Mucosa of stomach (tissue), 1 donor: ENCODE measurements around the gene STX16.

Experiments used
- H3K27me3 ChIP-seq: one replicate; pipeline ENCODE4 v1.7.0; 2013; ENCODE audit warnings: mild to moderate bottlenecking, low read length; ENCODE audit not compliant: control insufficient read depth, insufficient read depth
- H3K36me3 ChIP-seq: one replicate; pipeline ENCODE4 v1.7.0; 2013; ENCODE audit warnings: low read length; ENCODE audit not compliant: control insufficient read depth, insufficient read depth
- H3K4me1 ChIP-seq: one replicate; pipeline ENCODE4 v1.7.0; 2013; ENCODE audit warnings: mild to moderate bottlenecking, low read length; ENCODE audit not compliant: control insufficient read depth, insufficient read depth
- H3K4me3 ChIP-seq: one replicate; pipeline ENCODE4 v1.7.0; 2013; ENCODE audit warnings: low read length
- H3K9ac ChIP-seq: one replicate; pipeline ENCODE4 v1.7.0; 2013; ENCODE audit warnings: mild to moderate bottlenecking, low read length, moderate library complexity
- H3K9me3 ChIP-seq: one replicate; pipeline ENCODE4 v1.7.0; 2013; ENCODE audit warnings: mild to moderate bottlenecking, low read length, moderate library complexity; ENCODE audit not compliant: control insufficient read depth
- donor health status: Pancreatic carcinoma.

STX16 gene

DNA sequence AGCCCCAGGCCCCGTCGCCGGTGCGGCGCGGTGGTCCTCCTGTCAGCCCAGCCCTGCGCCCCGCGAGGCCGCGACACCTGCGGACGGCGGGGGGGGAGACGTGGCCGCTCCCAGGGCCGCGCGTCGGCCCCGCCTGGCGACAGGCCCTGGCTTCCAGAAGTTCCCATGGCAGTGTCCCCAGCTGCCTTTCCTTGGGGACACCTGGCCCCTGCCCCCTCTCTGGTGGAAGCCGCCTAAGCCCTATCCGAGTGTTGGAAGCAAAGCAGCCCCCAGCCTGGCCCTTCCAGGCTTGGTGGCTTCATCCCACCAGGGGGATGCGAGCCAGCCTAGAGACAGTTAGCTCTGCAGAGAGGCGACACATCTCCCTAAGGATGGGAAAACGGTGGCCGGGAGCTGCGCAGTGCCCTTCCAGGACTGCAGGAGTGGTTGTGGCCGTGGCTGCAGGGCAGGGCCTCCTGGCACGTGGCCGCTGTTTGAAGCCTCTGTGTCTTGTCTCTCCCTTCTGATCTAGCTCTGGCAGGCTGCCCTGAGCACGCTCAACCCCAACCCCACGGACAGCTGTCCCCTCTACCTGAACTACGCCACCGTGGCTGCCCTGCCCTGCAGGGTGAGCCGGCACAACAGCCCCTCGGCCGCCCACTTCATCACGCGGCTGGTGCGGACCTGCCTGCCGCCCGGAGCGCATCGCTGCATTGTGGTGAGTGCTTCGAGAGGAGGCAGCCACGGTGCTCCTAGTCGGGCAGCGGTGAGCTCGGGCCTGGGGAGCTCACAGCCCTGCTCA, 42.3 kb downstream of the STX16 start:
- peaks cover 16% of the 10 kb centered on the region for H3K4me1 ChIP-seq
- H3K4me3 ChIP-seq: peak overlapping the region; percentile 40
- H3K9me3 ChIP-seq: no peaks in the 10 kb centered on the region
- peak overlapping the region; percentile 69 for H3K9ac ChIP-seq
- no peaks in the 10 kb centered on the region for H3K36me3 ChIP-seq
- H3K27me3 ChIP-seq: no peaks in the 10 kb centered on the region

DNA sequence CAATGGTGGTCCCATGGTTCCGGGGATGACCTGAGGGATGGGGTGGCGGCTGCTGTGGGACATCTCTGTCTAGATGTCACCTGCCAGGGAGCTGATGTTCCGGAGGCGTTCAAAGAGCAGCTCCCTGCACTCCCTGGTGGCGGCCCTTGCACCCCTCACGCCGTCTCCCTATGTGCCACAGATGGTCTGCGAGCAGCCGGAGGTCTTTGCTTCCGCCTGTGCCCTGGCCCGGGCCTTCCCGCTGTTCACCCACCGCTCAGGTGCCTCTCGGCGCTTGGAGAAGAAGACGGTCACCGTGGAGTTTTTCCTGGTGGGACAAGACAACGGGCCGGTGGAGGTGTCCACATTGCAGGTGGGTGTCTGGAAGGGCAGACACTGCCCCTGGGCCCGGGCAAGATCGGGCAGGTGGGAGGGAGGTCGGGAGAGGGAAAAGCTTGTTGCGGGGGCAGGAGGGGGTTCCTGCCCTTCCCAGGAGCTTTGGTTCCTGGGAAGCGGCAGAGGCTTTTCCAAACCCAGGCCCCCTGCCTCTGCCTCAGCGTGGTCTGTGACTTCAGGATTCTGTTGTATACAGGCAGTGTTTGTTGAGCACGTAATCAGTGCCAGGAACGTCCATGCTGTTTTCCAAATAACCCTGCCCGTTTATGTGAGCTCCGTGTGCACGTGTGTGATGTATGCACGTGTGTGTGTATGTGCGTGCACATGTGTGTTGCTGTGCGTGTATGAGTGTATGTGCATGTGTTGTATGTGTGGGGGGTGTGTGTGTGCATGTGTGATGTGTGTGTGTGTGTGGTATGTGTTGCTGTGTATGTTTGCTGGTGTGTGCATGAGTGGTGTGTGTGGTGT, 43.4 kb downstream of the STX16 start:
- no peaks in the 10 kb centered on the region for H3K36me3 ChIP-seq
- H3K9ac ChIP-seq: no peak overlapping the region
- H3K27me3 ChIP-seq: no peaks in the 10 kb centered on the region
- H3K4me3 ChIP-seq: no peak overlapping the region
- no peaks in the 10 kb centered on the region for H3K9me3 ChIP-seq
- peaks cover 16% of the 10 kb centered on the region for H3K4me1 ChIP-seq

DNA sequence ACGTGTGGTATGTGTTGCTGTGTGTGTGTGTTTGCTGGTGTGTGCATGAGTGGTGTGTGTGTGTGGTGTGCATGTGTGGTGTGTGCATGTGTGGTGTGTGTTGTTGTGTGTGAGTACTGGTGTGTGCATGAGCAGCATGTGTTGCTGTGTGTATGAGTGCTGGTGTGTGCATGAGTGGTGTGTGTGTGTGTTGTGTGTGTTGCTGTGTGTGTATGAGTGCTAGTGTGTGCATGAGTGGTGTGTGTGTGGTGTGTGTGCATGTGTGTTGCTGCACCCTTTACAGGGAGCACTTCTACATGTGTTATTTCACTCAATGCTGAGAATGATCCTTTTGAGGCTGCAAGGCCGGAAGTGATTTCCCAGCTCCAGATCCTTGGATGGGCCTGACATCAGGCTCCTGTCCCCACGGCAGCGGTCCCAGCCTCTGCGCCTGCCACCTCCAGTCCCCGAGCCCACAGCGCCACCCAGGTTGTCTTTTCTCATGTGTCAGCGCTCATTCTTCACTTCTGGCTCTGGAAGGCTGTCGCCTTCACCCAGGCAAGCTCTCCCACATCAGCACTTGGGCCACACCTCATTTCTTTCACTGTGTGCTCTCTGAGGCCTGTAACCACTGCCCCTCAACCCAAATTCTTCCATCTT, 44.1 kb downstream of the STX16 start:
- no peak overlapping the region for H3K9ac ChIP-seq
- peaks cover 16% of the 10 kb centered on the region for H3K4me1 ChIP-seq
- H3K4me3 ChIP-seq: no peak overlapping the region
- no peaks in the 10 kb centered on the region for H3K36me3 ChIP-seq
- no peaks in the 10 kb centered on the region for H3K27me3 ChIP-seq
- H3K9me3 ChIP-seq: no peaks in the 10 kb centered on the region

DNA sequence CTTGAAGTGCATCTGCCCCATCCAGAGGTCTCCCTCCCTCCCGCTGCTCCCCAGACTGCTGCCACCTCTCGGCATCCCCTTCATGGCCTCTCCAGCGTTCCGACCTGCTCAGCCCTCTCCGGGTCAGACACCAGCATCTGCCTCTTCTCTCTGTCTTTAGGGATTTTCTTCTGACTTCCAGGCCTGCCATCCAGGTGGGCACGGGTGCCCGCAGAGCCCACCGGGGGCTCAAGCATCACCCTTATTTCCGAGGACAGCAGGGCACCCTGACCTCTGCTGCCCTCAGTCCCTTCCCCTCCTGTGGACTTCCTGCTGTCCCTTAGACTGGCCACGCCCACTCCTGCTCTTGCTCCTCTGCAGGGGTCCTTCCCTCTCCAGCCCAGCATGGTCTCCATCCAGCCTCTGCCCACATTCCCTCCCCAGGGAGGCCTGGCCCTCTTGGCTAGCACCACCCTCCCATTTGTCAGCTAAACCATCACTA, 44.9 kb downstream of the STX16 start:
- Histone ChIP-seq H3K4me1 (peaks cover 16% of the 10 kb centered on the region), H3K36me3 (no peaks in the 10 kb centered on the region), H3K27me3 (no peaks in the 10 kb centered on the region), H3K9me3 (no peaks in the 10 kb centered on the region), H3K9ac (no peak overlapping the region), H3K4me3 (no peak overlapping the region)

DNA sequence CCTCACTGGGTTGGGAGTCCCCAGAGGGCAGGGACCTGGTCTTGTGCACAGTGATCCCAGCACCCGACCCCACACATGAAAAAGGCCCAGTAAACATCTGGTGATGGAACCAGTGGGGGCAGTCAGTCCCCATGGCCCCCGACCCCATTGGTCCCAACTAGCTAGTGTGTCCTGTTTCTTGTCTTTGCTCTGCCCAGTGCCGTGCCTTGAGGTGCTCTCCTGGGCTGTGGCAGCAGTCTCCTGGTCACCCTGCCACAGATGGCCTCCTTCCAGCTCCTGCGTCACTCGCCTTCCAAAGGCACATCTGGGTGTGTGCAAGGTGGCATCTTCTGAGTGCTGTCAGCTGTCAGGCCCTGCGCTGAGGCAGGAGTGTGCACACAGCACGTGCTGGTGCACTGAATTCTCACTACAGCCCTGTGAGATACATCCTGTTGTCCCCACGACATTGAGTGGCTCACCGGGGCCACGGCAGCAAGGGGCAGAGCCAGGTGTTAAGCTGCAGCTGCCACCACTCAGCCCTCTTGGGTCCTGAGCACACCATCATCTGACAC, 45.4 kb downstream of the STX16 start:
- Histone ChIP-seq H3K27me3 (no peaks in the 10 kb centered on the region), H3K36me3 (no peaks in the 10 kb centered on the region)

DNA sequence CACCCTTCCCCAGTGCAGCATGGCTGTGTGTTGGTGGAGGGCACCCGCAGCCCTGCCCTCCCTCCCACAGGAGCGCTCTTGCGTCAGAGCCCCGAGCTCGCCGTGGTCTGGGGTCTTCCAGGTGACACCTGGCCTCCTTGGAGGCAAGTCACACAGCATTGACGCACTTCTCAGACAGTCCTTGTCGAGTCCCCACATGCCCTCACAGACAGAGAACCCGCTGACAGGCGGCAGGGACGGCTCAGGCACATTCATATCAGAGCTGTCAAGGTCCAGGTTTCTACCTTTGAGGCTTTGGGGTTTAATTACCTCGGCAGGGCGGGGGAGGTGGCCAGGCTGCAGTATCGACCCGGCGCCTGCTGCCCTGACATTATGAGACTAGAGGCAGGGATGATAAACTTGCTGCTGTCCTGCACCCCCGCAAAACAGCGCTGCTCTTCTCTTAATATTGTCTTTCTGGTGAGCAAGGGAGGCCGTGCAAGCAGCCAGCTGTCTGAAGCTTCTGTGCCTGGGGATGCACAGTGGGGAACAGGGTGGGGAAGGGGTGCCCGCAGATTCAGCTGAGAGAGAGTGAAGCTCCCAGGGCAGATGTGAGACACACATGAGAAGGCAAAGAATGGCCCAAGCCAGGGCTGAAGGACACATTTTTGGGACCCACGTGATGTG, 46.3 kb downstream of the STX16 start:
- Histone ChIP-seq H3K9me3 (no peaks in the 10 kb centered on the region), H3K4me3 (no peak overlapping the region), H3K36me3 (no peaks in the 10 kb centered on the region)

More for the DNA sequence above, 45.4 kb downstream of the STX16 start:
- Histone ChIP-seq H3K9me3 (no peaks in the 10 kb centered on the region), H3K4me3 (no peak overlapping the region), H3K4me1 (peaks cover 16% of the 10 kb centered on the region), H3K9ac (no peak overlapping the region)

DNA sequence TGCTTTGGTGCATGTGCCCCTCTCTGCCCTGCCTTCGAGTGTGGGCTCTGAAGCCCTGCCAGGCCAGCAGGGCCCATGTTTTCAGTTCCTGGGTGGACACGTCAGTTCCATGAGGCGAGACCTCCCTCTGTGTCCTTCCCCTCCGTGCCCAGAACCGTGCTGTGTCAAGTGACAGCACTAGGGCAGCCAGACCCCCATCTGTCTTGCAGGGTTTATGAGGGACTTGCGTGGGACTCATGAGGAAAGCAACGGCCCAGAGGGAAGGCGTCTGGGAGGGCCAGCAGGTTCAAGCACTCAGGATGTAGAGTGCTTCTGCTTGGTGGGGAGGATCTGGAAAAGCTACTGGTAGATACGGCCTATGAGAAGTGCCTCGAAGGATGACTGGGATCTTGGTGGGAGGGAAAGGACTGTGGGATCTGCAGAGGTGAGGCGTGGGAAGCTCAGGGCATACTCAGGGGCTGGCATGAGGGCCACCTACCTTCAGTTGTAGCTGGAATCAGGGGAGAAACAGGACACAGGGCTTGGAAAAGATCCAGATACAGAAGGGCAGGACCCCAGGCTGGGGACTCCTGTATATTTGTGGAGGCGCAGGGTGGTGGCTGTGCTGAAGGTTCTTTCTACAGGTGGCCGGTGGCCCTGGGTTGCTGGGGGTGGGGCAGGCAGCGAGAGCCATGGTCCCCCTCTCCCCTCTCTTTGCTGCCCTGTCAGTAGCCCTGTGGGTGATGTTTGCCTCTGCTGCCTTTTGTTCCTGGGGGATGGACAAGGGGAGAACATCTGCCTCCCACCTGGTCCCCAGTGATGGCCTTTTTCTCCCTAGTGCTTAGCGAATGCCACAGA, 47.0 kb downstream of the STX16 start:
- Histone ChIP-seq H3K9ac (no peak overlapping the region), H3K9me3 (no peaks in the 10 kb centered on the region), H3K4me1 (peaks cover 9% of the 10 kb centered on the region), H3K4me3 (no peak overlapping the region), H3K36me3 (no peaks in the 10 kb centered on the region), H3K27me3 (no peaks in the 10 kb centered on the region)

More for the DNA sequence above, 46.3 kb downstream of the STX16 start:
- Histone ChIP-seq H3K27me3 (no peaks in the 10 kb centered on the region), H3K4me1 (peaks cover 10% of the 10 kb centered on the region), H3K9ac (no peak overlapping the region)

DNA sequence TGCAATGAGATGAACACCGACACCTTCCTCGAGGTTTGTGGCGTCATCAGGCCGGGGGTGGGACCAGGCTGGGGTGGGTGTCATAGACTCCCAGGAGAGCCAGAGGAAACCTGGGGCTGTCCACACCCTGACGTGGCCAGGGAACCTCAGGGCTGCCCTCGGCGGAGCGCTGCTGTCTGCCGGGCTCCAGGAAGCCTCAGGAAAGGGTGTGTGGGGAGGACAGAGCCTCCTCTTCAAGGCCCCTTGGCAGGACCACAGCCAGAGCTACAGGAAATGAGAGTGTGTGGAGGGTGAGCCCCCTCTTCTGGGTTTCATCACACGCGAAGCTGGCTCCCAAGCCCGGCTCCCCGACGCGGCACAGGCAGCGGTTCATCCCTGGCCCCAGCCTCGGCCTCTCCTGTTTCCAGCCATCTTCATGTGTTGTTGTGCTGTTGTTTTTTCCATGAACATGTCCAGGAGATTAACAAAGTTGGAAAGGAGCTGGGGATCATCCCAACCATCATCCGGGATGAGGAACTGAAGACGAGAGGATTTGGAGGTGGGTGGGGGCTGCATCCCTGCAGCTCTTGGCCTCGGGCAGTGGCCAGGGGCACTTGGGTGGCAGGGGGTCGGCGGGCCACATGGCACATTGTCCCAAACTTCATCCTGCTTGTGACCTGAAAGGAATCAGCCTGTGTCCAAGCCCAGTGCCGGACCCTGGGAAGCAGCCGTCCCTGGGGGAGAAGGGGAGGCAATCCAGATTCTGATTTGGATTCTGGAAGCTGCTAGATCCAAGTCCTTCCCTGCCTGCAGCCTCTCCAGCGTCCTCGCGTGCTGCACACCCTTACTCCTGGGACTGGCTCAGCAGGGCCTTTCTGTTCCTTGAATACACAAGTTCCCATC, 47.9 kb downstream of the STX16 start:
- Histone ChIP-seq H3K9ac (no peak overlapping the region), H3K27me3 (no peaks in the 10 kb centered on the region), H3K4me3 (no peak overlapping the region), H3K9me3 (no peaks in the 10 kb centered on the region), H3K4me1 (peaks cover under 1% of the 10 kb centered on the region), H3K36me3 (no peaks in the 10 kb centered on the region)

DNA sequence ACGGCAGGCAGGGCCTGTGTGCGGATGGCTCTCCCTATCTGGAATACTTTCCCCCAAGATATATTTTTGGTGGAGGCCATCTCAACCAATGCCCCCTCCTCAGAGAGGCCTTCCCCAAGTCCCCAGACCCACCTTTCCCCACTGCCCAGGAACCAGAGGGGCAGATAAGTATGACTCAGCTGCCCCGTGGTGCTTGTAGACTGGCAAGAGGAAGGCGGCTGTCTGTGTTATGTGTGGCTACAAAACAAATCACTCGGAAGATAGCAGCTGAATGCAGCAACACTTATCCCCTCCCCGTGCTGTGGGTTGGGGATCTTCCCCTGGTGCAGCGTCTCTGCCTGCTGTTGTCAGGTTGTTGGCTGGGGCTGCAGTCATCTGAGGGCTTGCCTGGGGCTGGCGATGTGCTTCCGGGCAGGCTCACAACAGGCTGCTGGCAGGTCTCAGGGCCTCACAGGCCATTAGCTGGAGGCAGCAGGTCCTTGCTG, 48.6 kb downstream of the STX16 start:
- H3K36me3 ChIP-seq: no peaks in the 10 kb centered on the region

DNA sequence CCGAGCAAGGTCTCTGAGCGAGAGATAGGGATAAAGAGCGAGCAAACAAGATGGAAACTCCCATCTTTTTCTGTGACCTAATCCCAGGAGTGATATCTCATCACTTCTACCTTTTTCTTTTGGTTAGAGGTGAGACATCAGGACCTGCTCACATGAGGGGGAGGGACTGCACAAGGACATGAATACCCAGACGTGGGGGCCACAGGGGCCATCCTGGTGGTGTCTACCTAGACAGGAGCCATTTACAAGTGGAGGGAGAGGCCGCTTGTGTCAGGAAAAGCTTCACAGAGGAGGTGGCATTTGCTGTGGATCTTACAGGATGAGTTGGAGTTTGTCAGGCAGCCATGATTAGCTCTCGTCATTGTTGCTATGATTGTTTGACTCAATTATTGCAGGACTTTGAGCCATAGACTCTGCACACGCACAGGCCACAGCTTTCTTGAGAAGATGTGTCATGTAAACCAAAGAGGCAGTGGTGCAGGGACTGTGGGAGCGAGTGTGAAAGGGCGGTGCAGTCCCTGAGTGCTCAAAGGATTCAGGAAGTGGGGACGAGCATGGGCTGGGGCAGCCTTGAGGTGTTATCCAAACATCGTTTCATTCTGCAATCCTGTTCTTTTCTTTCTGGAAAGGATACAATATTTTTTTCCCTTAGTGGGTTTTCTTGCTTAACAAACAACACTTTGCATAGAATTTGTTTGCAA, 49.2 kb downstream of the STX16 start:
- H3K4me3 ChIP-seq: no peak overlapping the region
- H3K27me3 ChIP-seq: no peaks in the 10 kb centered on the region
- H3K9me3 ChIP-seq: no peaks in the 10 kb centered on the region
- no peaks in the 10 kb centered on the region for H3K4me1 ChIP-seq
- H3K9ac ChIP-seq: no peak overlapping the region
- no peaks in the 10 kb centered on the region for H3K36me3 ChIP-seq

More for the DNA sequence above, 48.6 kb downstream of the STX16 start:
- Histone ChIP-seq H3K27me3 (no peaks in the 10 kb centered on the region), H3K4me3 (no peak overlapping the region), H3K9me3 (no peaks in the 10 kb centered on the region), H3K9ac (no peak overlapping the region), H3K4me1 (no peaks in the 10 kb centered on the region)
